Upper lobe of left lung (tissue), 4 donors: ENCODE results near the gene CNTNAP5.

Experiments used
- CTCF ChIP-seq, 6 experiments: fragments of 450-650 bp in 4 of 6; fragments of 200-600 bp in 2 of 6; sonication (generic) in 2 of 6; IDR thresholded peaks; one replicate each; pipeline ENCODE4 v1.5.1; 2016 to 2019; ENCODE audit warnings: antibody characterized with exemption in 6 of 6
- EP300 ChIP-seq, 4 donors: sonication (generic); formaldehyde crosslinking; IDR thresholded peaks; one replicate each; pipeline ENCODE4 v1.5.1; 2017; ENCODE audit warnings: antibody characterized with exemption in 4 of 4, control low read depth in 2 of 4
- POLR2A ChIP-seq, 4 donors: fragments of 450-650 bp; IDR thresholded peaks; one replicate each; pipeline ENCODE4 v1.5.1; 2016 to 2017; ENCODE audit warnings: antibody characterized with exemption in 4 of 4, mild to moderate bottlenecking in 2 of 4
- POLR2AphosphoS5 ChIP-seq, 2 donors: sonication (generic); formaldehyde crosslinking; IDR thresholded peaks; one replicate each; pipeline ENCODE4 v1.5.1; 2017; ENCODE audit warnings: antibody characterized with exemption in 2 of 2

GRCh38 chr2:124585277-124585676, 560.2 kb downstream of the CNTNAP5 start:
- TF ChIP-seq CTCF (IDR thresholded peaks at IDR 0.05), result no peak
- TF ChIP-seq EP300 (IDR thresholded peaks at IDR 0.05), result no peak
- TF ChIP-seq POLR2A (IDR thresholded peaks at IDR 0.05), result no peak
- TF ChIP-seq POLR2AphosphoS5 (IDR thresholded peaks at IDR 0.05), result no peak
